ENCODE results near the gene SLC47A1.
"Not testable (repeated sequence)": the region's sequence is repeated elsewhere in the genome, so short reads cannot be mapped to it uniquely, and the experiment has no call there.

SLC47A1 gene

DNA sequence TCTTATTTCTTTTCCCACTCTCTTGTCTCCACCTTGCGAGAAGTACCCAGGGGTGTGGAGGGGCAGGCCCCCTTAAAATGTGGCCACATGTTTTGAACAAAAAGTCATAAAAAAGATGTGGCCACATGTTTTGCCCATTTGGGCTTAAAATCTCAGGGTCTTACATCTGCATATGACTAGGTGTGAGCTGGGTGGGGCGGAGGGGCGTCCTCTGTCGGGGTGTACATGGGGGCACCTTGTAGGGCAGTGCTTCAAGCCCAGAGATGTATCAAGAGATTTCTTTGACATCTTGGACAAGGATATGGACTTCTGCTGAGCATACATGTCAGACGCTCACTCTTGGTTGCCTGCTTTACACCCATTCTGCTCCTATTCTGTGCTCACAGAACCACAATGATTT is 13.0 kb upstream of the SLC47A1 start:
- DNase-seq: no peak

DNA sequence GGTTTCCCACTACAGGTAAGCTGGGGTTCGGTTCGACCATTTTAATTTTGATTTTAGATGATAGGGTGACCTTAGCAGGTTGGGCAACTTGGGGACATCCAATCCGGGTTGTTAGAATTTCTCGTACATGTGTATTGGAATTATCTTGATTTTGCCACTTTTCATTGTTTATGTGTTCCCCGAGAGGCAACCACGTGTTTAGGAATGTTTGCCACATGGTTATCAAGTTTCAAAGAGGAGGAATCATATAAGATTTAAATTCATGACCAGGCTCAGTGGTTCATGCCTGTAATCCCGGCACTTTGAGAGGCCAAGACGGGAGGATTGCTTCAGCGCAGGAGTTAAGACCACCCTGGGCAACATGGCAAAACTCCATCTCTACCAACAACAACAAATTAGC is 10.0 kb upstream of the SLC47A1 start:
- no peak for DNase-seq

DNA sequence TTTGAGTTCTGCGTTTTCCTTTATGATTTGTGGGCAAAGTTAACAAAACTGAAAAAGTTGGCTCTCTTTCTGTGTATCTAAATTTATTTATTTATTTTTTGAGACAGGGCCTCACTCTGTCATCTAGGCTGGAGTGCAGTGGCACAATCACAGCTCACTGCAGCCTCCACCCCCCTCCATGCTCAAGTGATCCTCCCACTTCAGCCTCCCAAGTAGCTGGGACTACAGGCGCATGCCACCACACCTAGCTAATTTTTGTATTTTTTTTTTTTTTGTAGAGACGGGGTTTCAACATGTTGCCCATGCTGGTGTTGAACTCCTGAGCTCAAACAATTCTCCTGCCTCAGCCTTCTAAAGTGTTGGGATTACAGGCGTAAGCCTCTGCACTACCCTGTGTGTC is 6.7 kb upstream of the SLC47A1 start:
- not testable (repeated sequence) for DNase-seq

DNA sequence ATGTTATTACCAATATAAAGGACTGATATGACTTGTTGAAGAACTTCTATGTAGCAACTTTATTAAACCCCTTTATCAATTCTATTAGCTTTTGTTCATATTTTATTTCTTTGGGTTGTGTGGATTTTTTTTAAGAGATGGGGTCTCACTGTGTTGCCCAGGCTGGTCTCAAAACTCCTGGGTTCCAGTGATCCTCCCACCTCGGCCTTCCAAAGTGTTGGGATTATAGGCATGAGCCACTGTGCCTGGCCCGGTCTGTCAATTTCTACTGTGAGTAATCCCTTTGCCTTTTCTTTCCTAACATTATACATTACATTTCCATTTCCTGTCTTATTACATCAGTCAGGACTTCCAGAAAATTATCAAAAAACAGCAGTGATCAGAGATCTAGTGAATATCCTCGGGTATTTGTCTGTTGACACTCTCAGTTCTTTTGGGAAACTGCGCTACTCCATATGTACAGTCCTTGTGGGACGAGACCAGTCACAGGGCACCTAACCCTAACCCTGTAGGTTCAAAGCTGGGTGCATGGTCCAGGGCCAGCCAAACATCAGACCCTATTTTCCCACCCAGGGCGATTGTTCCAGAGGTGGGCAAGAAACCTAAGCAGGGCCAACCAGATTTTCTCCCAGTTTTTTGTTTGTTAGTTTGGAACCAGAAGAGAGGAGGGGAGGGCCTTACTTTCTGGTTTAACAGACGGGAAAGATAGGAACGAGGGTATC is 1.7 kb upstream of the SLC47A1 start:
- no peak for DNase-seq

DNA sequence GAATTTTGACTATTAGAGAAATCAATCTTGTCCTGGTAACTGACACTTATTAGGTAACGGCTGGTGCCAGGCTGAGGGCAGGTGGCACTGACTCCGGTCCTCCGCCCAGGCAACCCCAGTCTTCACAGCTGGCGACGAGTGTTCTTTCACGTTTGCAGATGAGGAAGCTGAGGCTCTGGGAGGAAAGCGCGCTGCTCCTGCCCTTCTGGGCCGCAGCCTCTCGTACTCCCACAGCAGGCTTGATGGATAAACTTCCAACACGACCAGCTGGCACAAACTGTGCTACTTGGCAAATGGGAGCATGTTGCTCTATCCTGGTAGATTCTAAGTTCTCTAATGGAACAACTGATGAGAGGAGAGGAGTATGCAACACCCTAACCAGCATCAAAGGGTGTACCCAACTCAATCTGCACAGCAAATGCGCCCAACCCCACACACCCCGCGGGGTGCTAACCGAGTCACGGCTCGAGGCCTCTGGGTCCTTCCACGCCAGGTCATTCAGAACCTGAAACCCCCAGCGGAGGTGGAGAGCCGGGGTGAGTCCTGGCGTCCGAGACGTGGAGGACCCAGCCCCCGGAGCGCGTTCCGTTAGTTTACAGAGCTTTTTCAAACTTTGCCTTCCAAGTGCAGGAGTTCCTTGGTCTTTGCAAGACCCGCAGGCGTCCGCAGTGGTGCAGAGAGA is 477 bp upstream of the SLC47A1 start:
- no peak for DNase-seq

DNA sequence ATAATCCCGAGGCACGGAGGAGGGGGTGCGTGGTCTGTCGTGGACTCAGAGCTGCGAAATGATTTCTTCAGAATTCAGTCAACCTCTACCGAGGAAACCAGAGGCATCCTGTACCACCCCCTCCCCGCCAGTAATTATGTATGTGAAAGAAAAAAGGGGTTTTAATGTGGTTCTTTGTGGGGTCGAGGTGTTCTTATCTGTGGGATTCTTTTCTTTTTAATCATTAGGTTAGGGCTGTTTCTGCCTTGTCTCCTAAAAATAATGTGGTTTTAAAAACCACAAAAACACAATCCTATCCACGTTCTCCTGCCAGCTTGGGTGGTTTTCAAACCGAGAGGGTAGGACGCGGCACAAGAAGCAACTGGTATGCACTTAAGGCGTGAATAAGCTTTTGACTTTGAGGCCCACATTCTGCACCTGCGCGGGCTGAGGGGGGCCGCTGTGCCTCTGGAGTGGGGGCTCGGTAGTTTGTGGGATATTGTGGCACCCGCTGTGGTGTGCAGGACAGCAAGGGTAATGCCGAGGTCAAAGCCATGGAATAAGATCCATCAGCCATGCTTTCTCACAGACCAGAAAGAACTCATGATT is 1.0 kb downstream of the SLC47A1 start:
- no peak for DNase-seq

DNA sequence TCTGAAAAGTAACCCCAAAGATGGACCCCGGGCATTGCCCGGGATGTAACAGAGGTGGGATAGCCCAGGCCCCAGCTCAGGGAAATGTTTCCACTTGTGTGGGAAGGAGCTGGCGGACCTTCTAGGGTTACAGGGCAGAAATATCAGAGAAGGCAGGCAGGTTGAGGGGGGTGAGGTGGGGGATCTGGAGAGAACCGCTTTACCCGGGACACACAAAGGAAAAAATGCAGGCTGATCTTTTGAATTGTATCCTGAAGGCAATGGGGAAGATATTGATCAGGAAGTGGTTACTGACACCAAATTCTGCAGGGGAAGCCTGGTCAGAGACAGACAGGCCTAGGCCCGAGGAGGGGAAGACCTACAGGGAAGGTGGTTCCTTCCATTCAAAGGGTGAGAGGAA is 3.5 kb downstream of the SLC47A1 start:
- no peak for DNase-seq

DNA sequence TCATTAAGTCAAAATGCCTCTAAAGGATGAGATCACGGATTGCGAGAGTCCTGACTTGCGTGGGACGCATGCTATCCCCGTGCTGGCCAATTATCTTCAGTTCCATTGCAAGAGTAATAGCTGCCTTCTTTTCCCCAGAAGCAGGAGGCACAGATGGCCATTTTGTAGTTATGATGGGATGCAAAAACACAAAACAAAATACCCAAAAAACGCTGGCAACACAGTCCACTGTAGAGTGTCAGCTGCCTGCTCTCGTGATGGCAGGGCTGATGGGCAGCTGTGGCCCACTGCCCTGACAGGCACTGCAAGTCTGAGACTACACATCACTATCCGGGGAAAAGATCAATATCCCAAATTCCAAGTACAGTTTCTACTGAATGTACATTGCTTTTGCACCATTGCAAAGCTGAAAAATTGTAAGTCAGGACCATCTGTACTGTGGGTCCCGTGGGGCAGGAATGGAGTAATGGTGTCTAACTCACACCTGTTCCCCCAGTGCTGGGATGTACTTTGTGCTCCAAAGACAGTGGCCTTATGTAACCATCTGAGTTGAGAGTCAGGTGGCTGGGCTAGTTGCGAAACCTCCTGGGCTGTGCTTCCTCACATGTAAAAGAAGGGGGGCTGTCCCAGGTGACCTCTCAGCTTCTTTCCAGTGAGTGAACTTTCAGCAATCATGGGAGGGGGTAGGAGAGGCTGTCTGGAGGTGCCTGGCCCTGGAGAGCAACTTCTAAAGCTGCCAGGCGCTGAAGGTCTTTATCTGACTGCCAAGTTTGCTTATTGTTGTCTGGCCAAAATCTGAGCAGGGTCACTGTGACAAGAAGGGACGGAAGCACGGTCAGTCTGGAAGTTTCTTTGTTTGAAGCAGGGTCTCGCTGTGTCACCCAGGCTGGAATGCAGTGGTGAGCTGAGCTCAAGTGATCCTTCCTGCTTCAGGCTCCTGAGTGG is 4.7 kb downstream of the SLC47A1 start:
- no peak for DNase-seq

DNA sequence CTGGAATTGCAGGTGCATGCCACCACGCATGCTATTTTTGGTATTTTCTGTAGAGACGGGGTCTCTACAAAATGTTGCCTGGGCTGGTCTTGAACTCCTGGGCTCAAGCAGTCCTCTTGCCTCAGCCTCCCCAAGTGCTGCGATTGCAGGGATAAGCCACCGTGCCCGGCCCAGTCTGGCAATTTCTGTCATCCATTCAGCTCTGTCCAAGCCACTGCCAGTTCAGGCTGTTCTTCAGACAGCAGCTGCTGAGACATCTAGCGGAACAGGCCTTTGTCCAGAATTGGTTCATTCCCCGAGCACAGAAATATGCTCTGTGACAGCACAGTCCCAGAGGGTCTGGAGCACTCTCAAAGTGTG is 5.4 kb downstream of the SLC47A1 start:
- DNase-seq: no peak

DNA sequence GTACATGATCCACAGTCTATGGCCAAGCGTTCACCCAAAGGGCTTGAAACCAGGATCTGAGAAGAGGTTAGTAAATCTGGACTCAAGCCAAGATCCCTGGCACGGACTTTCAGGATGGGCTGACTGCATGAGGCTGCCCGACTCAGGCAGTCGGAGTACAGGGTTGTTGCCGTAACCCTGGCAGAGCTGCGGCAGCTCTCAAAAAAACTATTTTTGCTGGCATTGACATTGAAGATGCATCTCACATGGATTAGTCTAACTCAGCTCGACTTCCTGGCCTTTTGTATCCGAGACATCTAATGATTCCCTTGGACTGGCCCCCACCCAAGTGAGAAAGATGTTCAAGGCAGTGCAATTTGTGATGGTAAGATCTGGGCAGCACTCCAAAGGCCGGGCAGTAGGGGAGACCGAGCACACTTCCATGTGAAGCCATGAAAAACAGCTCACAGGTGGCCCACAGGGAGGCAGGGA is 6.2 kb downstream of the SLC47A1 start:
- DNase-seq: no peak

DNA sequence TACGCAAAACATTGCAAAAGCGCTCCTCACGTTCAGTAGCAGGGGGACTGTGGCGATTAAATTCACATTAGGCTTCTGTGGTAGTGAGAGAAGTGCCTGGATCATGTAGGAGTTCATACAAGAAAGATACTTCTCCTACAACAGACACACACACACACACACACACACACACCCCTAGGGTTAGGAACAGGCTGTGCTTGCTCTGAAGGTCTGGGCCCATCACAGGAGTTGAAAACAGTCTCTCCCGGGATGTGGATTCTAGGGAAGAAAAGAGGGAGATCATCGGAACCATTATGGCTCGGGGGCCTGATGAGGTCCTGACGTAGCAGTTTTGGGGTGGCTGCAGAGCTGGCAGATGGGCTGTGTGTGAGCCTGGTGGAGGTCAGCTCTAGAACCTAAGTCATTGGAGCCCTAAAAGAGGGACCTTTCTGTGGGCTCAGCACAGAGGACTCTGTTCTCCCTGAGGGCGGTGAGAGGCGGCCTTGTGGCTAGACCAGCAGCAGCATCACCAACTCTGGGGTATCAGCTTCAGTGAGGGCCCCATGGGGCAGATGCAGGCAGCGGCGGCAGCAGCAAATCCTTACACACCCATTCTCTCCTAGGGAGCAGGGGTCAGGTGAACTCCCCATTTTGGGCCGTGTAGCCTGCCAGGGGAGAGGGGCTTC is 7.2 kb downstream of the SLC47A1 start:
- no peak for DNase-seq

DNA sequence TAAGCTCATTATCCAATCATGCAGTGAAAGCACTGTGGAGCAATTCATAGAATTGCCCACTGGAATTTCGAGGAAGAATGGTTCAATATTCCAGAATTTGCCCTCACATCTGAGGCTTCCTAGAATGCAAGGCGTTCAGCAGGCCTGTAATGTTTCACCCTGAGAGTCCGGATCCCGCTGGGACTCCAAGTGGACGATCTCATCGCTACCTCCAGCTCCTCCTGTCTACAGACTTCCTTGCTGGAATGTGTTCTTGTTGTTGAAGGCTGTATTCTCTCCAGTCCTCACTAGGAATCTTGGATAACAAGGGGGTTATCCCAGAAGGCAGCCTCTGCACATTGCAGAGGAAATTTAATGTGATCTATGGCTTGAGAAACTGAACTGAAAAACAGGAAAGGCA is 7.8 kb downstream of the SLC47A1 start:
- no peak for DNase-seq

DNA sequence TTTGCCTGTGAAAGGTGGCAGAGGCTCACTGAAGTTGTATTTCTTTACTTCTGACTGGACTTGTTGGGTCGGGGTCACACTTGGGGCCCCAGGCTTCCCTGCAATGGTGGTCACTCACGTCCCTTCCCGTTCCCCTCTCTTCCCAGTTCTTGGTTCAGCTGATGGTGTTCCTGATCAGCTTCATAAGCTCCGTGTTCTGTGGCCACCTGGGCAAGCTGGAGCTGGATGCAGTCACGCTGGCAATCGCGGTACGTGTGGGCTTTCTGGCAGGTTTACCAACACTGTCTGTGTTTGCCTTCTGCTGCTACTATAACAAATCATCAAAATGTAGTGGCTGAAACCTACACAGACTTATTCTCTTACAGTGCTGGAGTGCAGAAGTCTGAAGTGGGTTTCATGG is 8.6 kb downstream of the SLC47A1 start:
- DNase-seq: no peak

DNA sequence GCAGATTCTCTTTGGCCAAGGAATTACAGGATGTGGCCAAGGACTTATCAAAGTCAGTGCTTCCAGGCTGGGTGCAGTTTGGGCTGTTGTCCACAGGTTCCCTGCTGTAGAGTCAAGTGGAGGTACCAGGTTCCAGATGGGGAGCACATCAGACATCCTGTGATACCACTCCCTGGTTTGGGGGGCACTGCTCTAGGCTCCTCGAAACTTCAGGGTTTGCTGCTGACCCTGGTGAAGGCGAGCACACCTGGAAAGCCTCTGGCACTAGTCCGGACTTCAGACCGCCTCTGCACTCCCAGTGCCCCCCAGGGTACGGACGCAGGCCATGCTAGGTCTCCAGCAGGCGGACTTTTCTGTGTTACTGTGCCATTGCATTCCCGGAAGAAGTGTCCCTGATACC is 10.7 kb downstream of the SLC47A1 start:
- DNase-seq: no peak

DNA sequence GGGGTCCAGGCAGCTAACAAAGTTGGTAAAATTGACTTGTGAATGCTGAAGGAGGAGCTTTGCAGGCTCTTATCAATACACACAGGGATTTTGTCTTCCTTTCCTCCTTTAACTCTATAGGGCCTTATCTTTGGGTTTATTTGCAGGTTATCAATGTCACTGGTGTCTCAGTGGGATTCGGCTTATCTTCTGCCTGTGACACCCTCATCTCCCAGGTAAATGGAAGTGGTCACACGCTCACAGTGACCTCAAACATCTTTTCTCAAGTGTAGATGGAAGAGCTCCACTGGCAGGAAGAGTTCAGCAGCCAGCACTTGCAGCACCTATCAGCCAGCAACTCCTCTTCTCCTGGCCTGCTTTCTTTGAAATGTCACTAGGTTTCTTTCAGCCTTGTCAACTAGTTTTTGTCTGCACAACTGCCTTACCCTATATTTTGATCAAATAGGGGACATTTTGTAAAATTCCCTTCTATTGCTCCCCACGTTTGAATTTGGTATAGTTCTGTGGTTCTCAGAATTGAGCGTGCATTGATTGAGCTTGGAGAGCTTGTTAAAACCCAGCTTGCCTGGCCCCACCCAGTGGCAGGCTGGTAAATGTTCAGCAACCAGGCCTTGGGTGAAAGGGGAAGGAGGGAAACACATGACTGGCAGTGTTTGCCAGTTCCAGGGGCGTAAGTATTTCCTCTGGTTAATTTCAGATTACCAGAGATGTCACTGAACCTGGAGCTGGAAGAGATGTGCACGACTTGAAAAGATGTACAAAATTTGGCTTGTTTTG is 12.8 kb downstream of the SLC47A1 start:
- DNase-seq: no peak

DNA sequence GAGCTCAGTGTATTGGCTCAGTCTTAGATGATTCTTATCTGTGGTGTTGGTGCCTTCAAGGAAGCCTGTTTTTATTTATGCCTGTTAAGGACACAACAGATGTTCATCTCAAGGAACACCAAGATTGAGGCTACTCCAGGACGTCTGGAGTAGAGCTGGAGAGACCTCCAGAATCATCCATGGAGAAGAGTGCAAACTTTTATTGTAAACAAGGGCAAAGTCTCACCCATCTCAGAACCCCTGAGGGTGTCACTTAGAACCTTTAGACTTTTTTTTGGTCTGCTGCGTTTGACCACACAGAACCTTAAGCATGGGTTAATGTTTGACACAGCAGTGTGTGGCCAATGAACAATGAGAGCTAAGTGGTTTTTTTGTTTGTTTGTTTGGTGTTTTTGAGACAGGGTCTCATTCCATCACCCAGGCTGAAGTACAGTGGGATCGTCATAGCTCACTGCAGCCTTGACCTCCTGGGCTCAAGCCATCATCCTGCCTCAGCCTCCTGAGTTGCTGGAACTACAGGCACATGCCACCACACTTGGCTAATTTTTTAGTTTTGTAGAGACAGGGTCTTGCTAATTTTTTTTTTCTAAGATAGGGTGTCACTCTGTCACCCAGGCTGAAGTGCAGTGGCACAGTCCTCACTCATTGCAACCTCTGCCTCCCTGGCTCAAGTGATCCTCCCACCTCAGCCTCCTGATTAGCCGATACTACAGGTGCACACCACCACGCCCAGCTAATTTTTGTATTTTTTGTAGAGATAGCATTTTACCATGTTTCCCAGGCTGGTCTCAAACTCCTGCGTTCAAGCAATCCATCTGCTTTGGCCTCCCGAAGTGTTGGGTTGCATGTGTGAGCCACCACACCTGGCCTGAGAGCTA is 16.3 kb downstream of the SLC47A1 start:
- DNase-seq: no peak

DNA sequence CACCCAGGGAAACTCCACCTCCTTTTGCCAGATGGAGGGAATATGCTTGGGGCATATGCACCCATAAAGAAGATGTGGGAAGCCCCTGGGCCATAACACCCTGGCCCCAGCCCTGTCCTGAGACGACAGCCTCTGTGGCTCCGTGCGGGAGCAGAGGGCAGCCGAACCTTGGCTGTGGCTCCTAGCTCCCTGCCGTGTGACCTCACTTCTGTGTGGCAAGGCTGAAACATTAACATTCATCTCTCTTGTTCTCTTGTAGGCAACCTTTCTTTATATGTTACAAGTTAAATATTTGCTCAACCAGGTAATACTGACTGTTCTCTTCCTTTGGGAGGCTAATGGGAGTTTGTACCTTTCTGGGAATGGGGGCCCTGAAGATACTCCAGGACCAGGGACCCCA is 17.5 kb downstream of the SLC47A1 start:
- no peak for DNase-seq

DNA sequence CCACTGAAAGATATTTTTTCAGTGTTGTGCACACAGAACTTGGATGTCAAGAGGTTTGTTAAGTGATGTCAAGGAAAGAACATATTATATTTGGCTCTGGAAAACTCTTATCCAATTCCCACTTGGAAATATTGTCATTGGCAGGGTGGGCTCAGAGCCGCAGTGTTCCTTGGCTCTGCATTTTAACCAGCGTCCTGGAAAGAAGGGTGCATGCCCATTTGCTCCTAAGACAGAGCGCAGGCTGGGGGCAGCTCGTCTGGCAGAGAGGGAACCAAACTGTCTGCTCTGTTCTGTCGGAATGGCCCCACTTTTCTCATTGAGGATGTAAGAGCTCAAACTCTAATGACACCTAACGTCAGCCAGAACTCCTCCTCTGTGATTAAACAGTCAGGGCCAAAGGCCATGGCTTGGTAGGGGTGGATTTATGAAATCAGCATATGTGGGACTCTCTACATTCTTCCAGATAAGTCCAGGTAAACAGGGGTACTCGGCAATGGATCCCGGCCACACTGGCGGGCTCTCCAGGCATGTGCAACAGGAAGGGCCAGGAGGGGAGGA is 18.0 kb downstream of the SLC47A1 start:
- DNase-seq: no peak

DNA sequence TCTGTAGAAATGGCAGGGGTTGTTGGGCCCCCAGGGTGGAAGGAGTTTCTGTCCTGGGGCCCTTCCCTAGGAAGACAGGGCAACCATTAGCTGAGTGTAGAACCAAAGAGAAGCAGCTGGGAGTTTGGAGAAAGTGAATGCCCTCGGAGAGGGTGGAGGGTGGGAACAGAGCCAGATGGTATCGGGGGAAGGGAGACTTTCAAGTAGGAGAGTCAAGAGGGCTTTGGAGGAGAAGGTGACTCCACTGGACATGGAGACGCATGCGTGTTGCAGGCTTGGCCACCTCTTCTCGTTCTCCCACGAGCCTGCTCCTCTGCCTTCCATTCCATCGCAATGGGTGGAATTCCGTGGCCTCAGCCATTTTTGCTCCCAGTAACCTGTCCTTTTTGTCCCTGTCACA is 19.4 kb downstream of the SLC47A1 start:
- DNase-seq: no peak

DNA sequence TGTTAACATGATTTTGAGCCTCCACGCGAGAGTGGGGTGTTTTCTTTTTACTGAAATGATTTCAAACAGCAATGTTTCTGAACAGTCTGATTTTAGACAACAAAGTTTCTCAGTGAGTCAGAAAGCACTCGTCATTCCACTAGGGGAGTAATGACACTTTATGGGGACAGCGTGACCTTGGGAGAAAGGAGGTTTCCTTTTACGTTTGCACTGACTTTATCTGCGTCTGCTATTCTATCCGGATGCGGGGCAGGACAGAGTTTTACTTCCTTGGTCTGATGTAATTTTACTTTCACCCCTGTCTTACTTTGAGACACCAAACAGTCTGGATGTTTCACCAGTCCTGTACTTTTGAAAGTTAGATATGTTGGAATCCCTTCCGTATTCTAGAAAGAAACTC is 20.7 kb downstream of the SLC47A1 start:
- DNase-seq: no peak

DNA sequence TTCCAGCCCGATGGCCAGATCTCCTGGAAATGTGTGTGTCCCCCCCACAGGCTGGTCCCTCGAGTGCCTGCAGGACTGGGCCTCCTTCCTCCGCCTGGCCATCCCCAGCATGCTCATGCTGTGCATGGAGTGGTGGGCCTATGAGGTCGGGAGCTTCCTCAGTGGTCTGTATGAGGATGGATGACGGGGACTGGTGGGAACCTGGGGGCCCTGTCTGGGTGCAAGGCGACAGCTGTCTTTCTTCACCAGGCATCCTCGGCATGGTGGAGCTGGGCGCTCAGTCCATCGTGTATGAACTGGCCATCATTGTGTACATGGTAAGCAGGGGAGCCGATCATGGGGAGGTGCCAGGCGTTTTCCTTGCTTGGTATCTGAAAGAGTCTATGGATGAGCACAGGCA is 22.1 kb downstream of the SLC47A1 start:
- DNase-seq: no peak
